SK-N-SH treated with all-trans-retinoic acid at 6 μM for 48 hours (cell line): ENCODE results near the gene NAB1.

ENCODE experiments used
- ATAC-seq: fragments of 200-7000 bp; cut with Tn5 transposase; 3 replicates; pipeline ENCODE4 v1.9.1; 2020; ENCODE audit warnings: mild to moderate bottlenecking, moderate library complexity
- ARNTL ChIP-seq: fragments of 450-650 bp; formaldehyde crosslinking; IDR thresholded peaks from 2 replicates; pipeline ENCODE4 v1.5.0; 2020; ENCODE audit warnings: low read depth, mild to moderate bottlenecking, moderate library complexity, borderline replicate concordance
- BACH2 ChIP-seq: fragments of 250-450 bp; sonication (Bioruptor Pico); IDR thresholded peaks from 2 replicates; pipeline ENCODE4 v1.9.0; 2021; ENCODE audit warnings: mild to moderate bottlenecking, borderline replicate concordance
- CREB5 ChIP-seq: fragments of 250-450 bp; sonication (Bioruptor Pico); IDR thresholded peaks from 2 replicates; pipeline ENCODE4 v1.5.1; 2020; ENCODE audit warnings: low read depth, mild to moderate bottlenecking, moderate library complexity
- CSDC2 ChIP-seq: fragments of 250-450 bp; sonication (Bioruptor Pico); IDR thresholded peaks from 2 replicates; pipeline ENCODE4 v1.5.0; 2020; ENCODE audit warnings: mild to moderate bottlenecking, moderate library complexity
- CSRNP3 ChIP-seq: fragments of 250-450 bp; sonication (Bioruptor Pico); IDR thresholded peaks from 2 replicates; pipeline ENCODE4 v1.5.1; 2021; ENCODE audit warnings: mild to moderate bottlenecking, moderate library complexity
- GLIS3 ChIP-seq: fragments of 250-450 bp; sonication (Bioruptor Pico); IDR thresholded peaks from 2 replicates; pipeline ENCODE4 v1.5.0; 2020; ENCODE audit warnings: mild to moderate bottlenecking, moderate library complexity
- ISL1 ChIP-seq: fragments of 250-450 bp; sonication (Bioruptor Pico); IDR thresholded peaks from 2 replicates; pipeline ENCODE4 v2.1.2; 2022; ENCODE audit warnings: mild to moderate bottlenecking, moderate library complexity
- OSR1 ChIP-seq: fragments of 250-450 bp; sonication (Bioruptor Pico); IDR thresholded peaks from 2 replicates; pipeline ENCODE4 v1.8.0; 2022; ENCODE audit warnings: moderate library complexity, mild to moderate bottlenecking, inconsistent platforms
- PATZ1 ChIP-seq: fragments of 250-450 bp; sonication (Bioruptor Pico); IDR thresholded peaks from 2 replicates; pipeline ENCODE4 v1.8.0; 2020; ENCODE audit warnings: mild to moderate bottlenecking, moderate library complexity, borderline replicate concordance
- PPARA ChIP-seq: fragments of 250-450 bp; sonication (Bioruptor Pico); IDR thresholded peaks from 2 replicates; pipeline ENCODE4 v1.5.0; 2020; ENCODE audit warnings: mild to moderate bottlenecking, borderline replicate concordance
- SNAI2 ChIP-seq: fragments of 250-450 bp; sonication (Bioruptor Pico); IDR thresholded peaks from 2 replicates; pipeline ENCODE4 v1.5.0; 2020; ENCODE audit warnings: mild to moderate bottlenecking, moderate library complexity
- TCF4 ChIP-seq: fragments of 250-450 bp; sonication (Bioruptor Pico); IDR thresholded peaks from 2 replicates; pipeline ENCODE4 v1.8.0; 2021; ENCODE audit warnings: mild to moderate bottlenecking, moderate library complexity, borderline replicate concordance
- TOX ChIP-seq: fragments of 250-450 bp; sonication (Bioruptor Pico); IDR thresholded peaks from 2 replicates; pipeline ENCODE4 v1.8.0; 2021; ENCODE audit warnings: mild to moderate bottlenecking, moderate library complexity, borderline replicate concordance
- TSHZ2 ChIP-seq: fragments of 250-450 bp; sonication (Bioruptor Pico); IDR thresholded peaks from 2 replicates; pipeline ENCODE4 v1.5.0; 2020; ENCODE audit warnings: mild to moderate bottlenecking, moderate library complexity
- ZC3H10 ChIP-seq: fragments of 250-450 bp; sonication (Bioruptor Pico); IDR thresholded peaks from 2 replicates; pipeline ENCODE4 v1.5.1; 2021; ENCODE audit warnings: mild to moderate bottlenecking, moderate library complexity
- ZFP3 ChIP-seq: fragments of 250-450 bp; sonication (Bioruptor Pico); IDR thresholded peaks from 2 replicates; pipeline ENCODE4 v1.5.0; 2020; ENCODE audit warnings: mild to moderate bottlenecking, moderate library complexity
- ZFP30 ChIP-seq: fragments of 450-650 bp; formaldehyde crosslinking; IDR thresholded peaks from 2 replicates; pipeline ENCODE4 v1.5.0; 2022; ENCODE audit warnings: mild to moderate bottlenecking, moderate library complexity
- ZNF565 ChIP-seq: fragments of 450-650 bp; formaldehyde crosslinking; conservative IDR thresholded peaks from 2 replicates; pipeline ENCODE4 v1.5.0; 2020; ENCODE audit warnings: low read depth, mild to moderate bottlenecking, moderate library complexity
- ZNF70 ChIP-seq: fragments of 450-650 bp; formaldehyde crosslinking; IDR thresholded peaks from 2 replicates; pipeline ENCODE4 v1.5.0; 2020; ENCODE audit warnings: mild to moderate bottlenecking, moderate library complexity
- ZNF8 ChIP-seq: fragments of 450-650 bp; formaldehyde crosslinking; IDR thresholded peaks from 2 replicates; pipeline ENCODE4 v1.5.0; 2020; ENCODE audit warnings: mild to moderate bottlenecking, moderate library complexity

The NAB1 gene

GRCh38 chr2:190662754-190663153 is 13.9 kb downstream of the NAB1 start:
- TF ChIP-seq PPARA (CRISPR knock-in tag) = no peak
- ATAC-seq = no peak

GRCh38 chr2:190663348-190663747 is 14.5 kb downstream of the NAB1 start:
- no peak for ATAC-seq
- TF ChIP-seq TOX = no peak
- no peak for TF ChIP-seq OSR1 (CRISPR knock-in tag)
- no peak for TF ChIP-seq ZNF70 (CRISPR knock-in tag)
- no peak for TF ChIP-seq ARNTL (CRISPR knock-in tag)
- no peak for TF ChIP-seq TSHZ2 (CRISPR knock-in tag)
- no peak for TF ChIP-seq ZC3H10
- TF ChIP-seq PPARA (CRISPR knock-in tag) = no peak
- no peak for TF ChIP-seq CSRNP3 (CRISPR knock-in tag)
- TF ChIP-seq GLIS3 (CRISPR knock-in tag) = no peak
- no peak for TF ChIP-seq ISL1 (CRISPR knock-in tag)
- no peak for TF ChIP-seq ZNF8 (CRISPR knock-in tag)
- no peak for TF ChIP-seq ZNF565 (CRISPR knock-in tag)
- TF ChIP-seq SNAI2 = no peak
- no peak for TF ChIP-seq CREB5 (CRISPR knock-in tag)
- no peak for TF ChIP-seq ZFP3 (CRISPR knock-in tag)
- TF ChIP-seq CSDC2 = no peak

- ATAC-seq = no peak
- no peak for TF ChIP-seq ZNF565 (CRISPR knock-in tag)
- no peak for TF ChIP-seq TSHZ2 (CRISPR knock-in tag)
- no peak for TF ChIP-seq ZFP30 (CRISPR knock-in tag)
- no peak for TF ChIP-seq PATZ1
- TF ChIP-seq TCF4 (CRISPR knock-in tag) = no peak
- no peak for TF ChIP-seq CSDC2
- TF ChIP-seq ISL1 (CRISPR knock-in tag) = no peak
- no peak for TF ChIP-seq ZFP3 (CRISPR knock-in tag)
- no peak for TF ChIP-seq ARNTL (CRISPR knock-in tag)
- no peak for TF ChIP-seq CSRNP3 (CRISPR knock-in tag)
- no peak for TF ChIP-seq BACH2 (CRISPR knock-in tag)
- TF ChIP-seq, all 23 proteins: peak for 0
These were observed 15.0 kb downstream of the NAB1 start for GRCh38 chr2:190663839-190664238.
